CMK (cell line): ENCODE data around the gene SLTM.
"Not testable (repeated sequence)": the region's sequence is repeated elsewhere in the genome, so short reads cannot be mapped to it uniquely, and the experiment has no call there.

ENCODE experiments used
- DNase-seq: peaks from one replicate; pipeline ENCODE4 v3.0.0-alpha.2; 2010; ENCODE audit warnings: low read depth

Gene SLTM

GRCh38 chr15:58933281-58934113 lies at the start of gene SLTM:
TSS of gene SLTM (minus strand) at chr15:58933679. CDS start at chr15:58933565, 114 bp downstream.
- peak; percentile 75 for DNase-seq

- DNase-seq: no peak
These were observed 49.8 kb upstream of the SLTM start for GRCh38 chr15:58983261-58983660.

- DNase-seq: no peak
These were observed 48.5 kb upstream of the SLTM start for GRCh38 chr15:58981808-58982475.

GRCh38 chr15:58980351-58980939 lies 47.0 kb upstream of the SLTM start:
- no peak for DNase-seq

- DNase-seq: no peak
These were observed 44.4 kb upstream of the SLTM start for GRCh38 chr15:58977887-58978286.

GRCh38 chr15:58967479-58967878 lies 34.0 kb upstream of the SLTM start:
- no peak for DNase-seq

- DNase-seq: no peak
These were observed 33.2 kb upstream of the SLTM start for GRCh38 chr15:58966698-58967097.

GRCh38 chr15:58962662-58963565 lies 29.4 kb upstream of the SLTM start:
- DNase-seq: no peak

GRCh38 chr15:58962136-58962535 lies 28.7 kb upstream of the SLTM start:
- no peak for DNase-seq

GRCh38 chr15:58958811-58959210 lies 25.3 kb upstream of the SLTM start:
- no peak for DNase-seq

GRCh38 chr15:58957101-58957973 lies 23.9 kb upstream of the SLTM start:
- no peak for DNase-seq

- no peak for DNase-seq
These were observed 19.3 kb upstream of the SLTM start for GRCh38 chr15:58952751-58953150.

GRCh38 chr15:58951388-58952007 lies 18.0 kb upstream of the SLTM start:
- no peak for DNase-seq

GRCh38 chr15:58947179-58947578 lies 13.7 kb upstream of the SLTM start:
- DNase-seq: no peak

GRCh38 chr15:58934974-58935373 lies 1.5 kb upstream of the SLTM start:
- DNase-seq: not testable (repeated sequence)

- DNase-seq: no peak
These were observed 1.0 kb upstream of the SLTM start for GRCh38 chr15:58934521-58934920.

GRCh38 chr15:58934114-58934447 lies 602 bp upstream of the SLTM start:
- DNase-seq: no peak

GRCh38 chr15:58932710-58933280 lies 684 bp downstream of the SLTM start:
- DNase-seq: no peak

GRCh38 chr15:58931987-58932588 lies 1.4 kb downstream of the SLTM start:
- no peak for DNase-seq

GRCh38 chr15:58929891-58930416 lies 3.5 kb downstream of the SLTM start:
- DNase-seq: no peak
